Keratinocyte (primary cell): ENCODE measurements around the gene FASLG.

Experiments used
- CTCF ChIP-seq, 3 experiments: IDR thresholded peaks in 1 of 3; conservative IDR thresholded peaks in 1 of 3; optimal IDR thresholded peaks in 1 of 3; 2 replicates in 2 of 3; 3 replicates in 1 of 3; pipeline versions ENCODE3 to v1.5.1; 2011; ENCODE audit warnings: low read length in 3 of 3, mild to moderate bottlenecking in 3 of 3, moderate library complexity in 2 of 3, control low read depth in 1 of 3, inconsistent platforms in 1 of 3; ENCODE audit not compliant: insufficient read depth in 2 of 3; ENCODE audit errors: extremely low read depth in 1 of 3
- EZH2 ChIP-seq: IDR thresholded peaks from one replicate; pipeline ENCODE4 v1.6.1; 2012; ENCODE audit warnings: inconsistent platforms, mild to moderate bottlenecking, low read length, moderate library complexity

- peak in 2 of 3 experiments; percentile 20 to 30 for TF ChIP-seq CTCF (optimal IDR thresholded peaks at IDR 0.05 in 1 of 3, IDR thresholded peaks at IDR 0.05 in 1 of 3, conservative IDR thresholded peaks at IDR 0.05 in 1 of 3; ENCODE audit: extremely low read depth in 1 of 3, insufficient read depth in 2 of 3, low read length in 3 of 3)
- no peak for TF ChIP-seq EZH2
Observed at GRCh38 chr1:172609528-172609927, 49.4 kb upstream of the FASLG start.
